HEK293T (cell line): ENCODE data around the gene KCNQ1.

ENCODE experiments used
- BHLHE40 ChIP-seq: fragments of 450-650 bp; IDR thresholded peaks from 2 replicates; pipeline ENCODE4 v1.6.1; 2016; ENCODE audit warnings: mild to moderate bottlenecking, moderate library complexity, borderline replicate concordance
- ELF4 ChIP-seq: fragments of 450-650 bp; IDR thresholded peaks from 2 replicates; pipeline ENCODE4 v1.6.1; 2017; ENCODE audit warnings: antibody characterized with exemption
- FOXM1 ChIP-seq: fragments of 450-650 bp; IDR thresholded peaks from 2 replicates; pipeline ENCODE4 v1.6.1; 2017; ENCODE audit warnings: mild to moderate bottlenecking, borderline replicate concordance
- HDGF ChIP-seq: fragments of 450-650 bp; IDR thresholded peaks from 2 replicates; pipeline ENCODE4 v1.6.1; 2017; ENCODE audit warnings: antibody characterized with exemption, borderline replicate concordance
- NFRKB ChIP-seq: fragments of 450-650 bp; IDR thresholded peaks from 2 replicates; pipeline ENCODE4 v1.6.1; 2016; ENCODE audit warnings: mild to moderate bottlenecking, moderate library complexity
- SP1 ChIP-seq: fragments of 450-650 bp; IDR thresholded peaks from 2 replicates; pipeline ENCODE4 v1.6.1; 2017
- SUZ12 ChIP-seq: fragments of 450-650 bp; IDR thresholded peaks from 2 replicates; pipeline ENCODE4 v1.6.1; 2016; ENCODE audit warnings: mild to moderate bottlenecking
- TARDBP ChIP-seq: fragments of 450-650 bp; IDR thresholded peaks from 2 replicates; pipeline ENCODE4 v1.6.1; 2016
- ZNF384 ChIP-seq: fragments of 450-650 bp; IDR thresholded peaks from 2 replicates; pipeline ENCODE4 v1.6.1; 2016
- TF ChIP-seq, protein P1 (sequence below): fragments of 450-650 bp; IDR thresholded peaks from 2 replicates; pipeline ENCODE4 v1.6.1; 2016

GRCh38 chr11:2508793-2509192 lies 64.0 kb downstream of the KCNQ1 start:
- TF ChIP-seq HDGF = no peak
- no peak for TF ChIP-seq NFRKB
- no peak for TF ChIP-seq TARDBP
- TF ChIP-seq FOXM1 = no peak
- TF ChIP-seq SP1 = no peak
- no peak for TF ChIP-seq BHLHE40
- TF ChIP-seq, protein P1, sequence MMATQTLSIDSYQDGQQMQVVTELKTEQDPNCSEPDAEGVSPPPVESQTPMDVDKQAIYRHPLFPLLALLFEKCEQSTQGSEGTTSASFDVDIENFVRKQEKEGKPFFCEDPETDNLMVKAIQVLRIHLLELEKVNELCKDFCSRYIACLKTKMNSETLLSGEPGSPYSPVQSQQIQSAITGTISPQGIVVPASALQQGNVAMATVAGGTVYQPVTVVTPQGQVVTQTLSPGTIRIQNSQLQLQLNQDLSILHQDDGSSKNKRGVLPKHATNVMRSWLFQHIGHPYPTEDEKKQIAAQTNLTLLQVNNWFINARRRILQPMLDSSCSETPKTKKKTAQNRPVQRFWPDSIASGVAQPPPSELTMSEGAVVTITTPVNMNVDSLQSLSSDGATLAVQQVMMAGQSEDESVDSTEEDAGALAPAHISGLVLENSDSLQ = no peak
- no peak for TF ChIP-seq SUZ12
- no peak for TF ChIP-seq ELF4
- TF ChIP-seq ZNF384 = no peak
